K562 (cell line): ENCODE results near the gene STC2.

Experiments
- CREB1 ChIP-seq, 2 experiments: sonication (generic) in 1 of 2; formaldehyde crosslinking in 1 of 2; IDR thresholded peaks; 2 replicates each; pipeline versions ENCODE4 v1.6.1 to v1.8.0; 2012 to 2022; ENCODE audit warnings: inconsistent platforms in 1 of 2, mild to moderate bottlenecking in 1 of 2, missing genetic modification reagents in 1 of 2, moderate library complexity in 1 of 2
- ILK ChIP-seq: fragments of 450-650 bp; IDR thresholded peaks from 2 replicates; pipeline ENCODE4 v1.6.1; 2016; ENCODE audit warnings: missing genetic modification characterization, low read depth, mild to moderate bottlenecking, missing compliant biosample characterization, moderate library complexity, borderline replicate concordance
- MAFK ChIP-seq: IDR thresholded peaks from 2 replicates; pipeline ENCODE4 v1.6.1; 2011; ENCODE audit warnings: low read length, improper control_type of control experiment
- NR2C2 ChIP-seq, 2 experiments: fragments of 200-800 bp in 1 of 2; sonication (Bioruptor generic) in 1 of 2; sonication (generic) in 1 of 2; formaldehyde crosslinking in 1 of 2; IDR thresholded peaks; 2 replicates each; pipeline versions ENCODE4 v1.6.1 to v1.8.0; 2016 to 2022; ENCODE audit warnings: mild to moderate bottlenecking in 1 of 2, missing compliant biosample characterization in 1 of 2, missing genetic modification characterization in 1 of 2, missing genetic modification reagents in 1 of 2
- NR3C1 ChIP-seq: sonication (generic); formaldehyde crosslinking; IDR thresholded peaks from 2 replicates; pipeline ENCODE4 v1.8.1; 2022; ENCODE audit warnings: missing genetic modification reagents
- PML ChIP-seq: IDR thresholded peaks from 2 replicates; pipeline ENCODE4 v1.6.1; 2012; ENCODE audit warnings: low read length, inconsistent platforms
- POLR2A ChIP-seq: fragments of 450-650 bp; conservative IDR thresholded peaks from 2 replicates; pipeline ENCODE4 v1.6.1; 2016
- RCOR1 ChIP-seq, 2 experiments: IDR thresholded peaks; 2 replicates each; pipeline ENCODE4 v1.6.1; 2012; ENCODE audit warnings: low read depth in 2 of 2, low read length in 2 of 2, borderline replicate concordance in 1 of 2, improper control_type of control experiment in 1 of 2
- TAL1 ChIP-seq: fragments of 450-650 bp; IDR thresholded peaks from 2 replicates; pipeline ENCODE4 v1.6.1; 2016; ENCODE audit warnings: mild to moderate bottlenecking
- ZFP36 ChIP-seq: fragments of 150-350 bp; IDR thresholded peaks from 2 replicates; pipeline ENCODE4 v1.6.1; 2018; ENCODE audit warnings: low read length, low read depth; ENCODE audit not compliant: partially characterized antibody
- TF ChIP-seq, protein P1 (sequence below), 3 experiments: IDR thresholded peaks in 2 of 3; conservative IDR thresholded peaks in 1 of 3; 2 replicates each; pipeline ENCODE4 v1.5.1; 2011 to 2012; ENCODE audit warnings: low read length in 3 of 3, mild to moderate bottlenecking in 3 of 3, control low read depth in 2 of 3, improper control_type of control experiment in 1 of 3, inconsistent platforms in 1 of 3, low read depth in 1 of 3, mixed read lengths in 1 of 3, moderate library complexity in 1 of 3; ENCODE audit not compliant: insufficient read depth in 2 of 3
- TF ChIP-seq, protein P2 (sequence below): fragments of 450-650 bp; formaldehyde crosslinking; IDR thresholded peaks from 2 replicates; pipeline ENCODE4 v1.4.0; 2020; ENCODE audit warnings: mild to moderate bottlenecking, moderate library complexity
- TF ChIP-seq, protein P3 (sequence below): sonication (generic); formaldehyde crosslinking; IDR thresholded peaks from 2 replicates; pipeline ENCODE4 v1.4.0; 2020; ENCODE audit warnings: mild to moderate bottlenecking, missing genetic modification reagents
- TF ChIP-seq, protein P4 (sequence below): fragments of 450-650 bp; IDR thresholded peaks from 2 replicates; pipeline ENCODE4 v1.6.1; 2016; ENCODE audit warnings: borderline replicate concordance

DNA sequence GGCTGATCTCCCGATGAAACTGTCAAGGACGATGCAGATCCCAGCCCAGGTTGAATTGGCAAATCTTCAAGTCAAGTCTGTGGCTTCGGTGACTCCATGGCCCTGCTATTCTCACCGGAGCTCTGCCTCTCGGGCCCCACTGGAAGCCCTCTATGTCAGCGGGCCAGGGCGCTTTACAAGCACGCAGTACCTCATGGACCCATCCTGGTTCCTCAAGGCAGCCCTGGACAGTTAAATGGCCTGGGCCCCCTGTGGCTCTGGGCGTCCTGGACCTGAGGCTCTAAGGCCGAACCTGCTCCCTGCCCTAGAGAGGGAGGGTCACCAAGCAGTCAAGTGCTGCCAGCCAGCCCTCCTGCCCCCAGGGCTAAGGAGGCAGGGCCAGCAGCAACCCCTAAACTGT is 45.3 kb downstream of the STC2 start:
- no peak for TF ChIP-seq CREB1 (IDR thresholded peaks at IDR 0.05)
- TF ChIP-seq CREB1 (CRISPR knock-in tag; IDR thresholded peaks at IDR 0.05), result no peak
- TF ChIP-seq NR2C2 (CRISPR knock-in tag; IDR thresholded peaks at IDR 0.05), result no peak
- TF ChIP-seq NR2C2 (tag; IDR thresholded peaks at IDR 0.05), result no peak
- TF ChIP-seq MAFK, result no peak
- TF ChIP-seq, protein P1, sequence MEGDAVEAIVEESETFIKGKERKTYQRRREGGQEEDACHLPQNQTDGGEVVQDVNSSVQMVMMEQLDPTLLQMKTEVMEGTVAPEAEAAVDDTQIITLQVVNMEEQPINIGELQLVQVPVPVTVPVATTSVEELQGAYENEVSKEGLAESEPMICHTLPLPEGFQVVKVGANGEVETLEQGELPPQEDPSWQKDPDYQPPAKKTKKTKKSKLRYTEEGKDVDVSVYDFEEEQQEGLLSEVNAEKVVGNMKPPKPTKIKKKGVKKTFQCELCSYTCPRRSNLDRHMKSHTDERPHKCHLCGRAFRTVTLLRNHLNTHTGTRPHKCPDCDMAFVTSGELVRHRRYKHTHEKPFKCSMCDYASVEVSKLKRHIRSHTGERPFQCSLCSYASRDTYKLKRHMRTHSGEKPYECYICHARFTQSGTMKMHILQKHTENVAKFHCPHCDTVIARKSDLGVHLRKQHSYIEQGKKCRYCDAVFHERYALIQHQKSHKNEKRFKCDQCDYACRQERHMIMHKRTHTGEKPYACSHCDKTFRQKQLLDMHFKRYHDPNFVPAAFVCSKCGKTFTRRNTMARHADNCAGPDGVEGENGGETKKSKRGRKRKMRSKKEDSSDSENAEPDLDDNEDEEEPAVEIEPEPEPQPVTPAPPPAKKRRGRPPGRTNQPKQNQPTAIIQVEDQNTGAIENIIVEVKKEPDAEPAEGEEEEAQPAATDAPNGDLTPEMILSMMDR (IDR thresholded peaks at IDR 0.05 in 2 of 3, conservative IDR thresholded peaks at IDR 0.05 in 1 of 3; ENCODE audit: insufficient read depth in 2 of 3, low read depth in 1 of 3, low read length in 3 of 3), result no peak
- no peak for TF ChIP-seq NR3C1 (CRISPR knock-in tag)
- no peak for TF ChIP-seq ILK (tag)
- TF ChIP-seq TAL1, result no peak
- no peak for TF ChIP-seq PML
- TF ChIP-seq, protein P2, sequence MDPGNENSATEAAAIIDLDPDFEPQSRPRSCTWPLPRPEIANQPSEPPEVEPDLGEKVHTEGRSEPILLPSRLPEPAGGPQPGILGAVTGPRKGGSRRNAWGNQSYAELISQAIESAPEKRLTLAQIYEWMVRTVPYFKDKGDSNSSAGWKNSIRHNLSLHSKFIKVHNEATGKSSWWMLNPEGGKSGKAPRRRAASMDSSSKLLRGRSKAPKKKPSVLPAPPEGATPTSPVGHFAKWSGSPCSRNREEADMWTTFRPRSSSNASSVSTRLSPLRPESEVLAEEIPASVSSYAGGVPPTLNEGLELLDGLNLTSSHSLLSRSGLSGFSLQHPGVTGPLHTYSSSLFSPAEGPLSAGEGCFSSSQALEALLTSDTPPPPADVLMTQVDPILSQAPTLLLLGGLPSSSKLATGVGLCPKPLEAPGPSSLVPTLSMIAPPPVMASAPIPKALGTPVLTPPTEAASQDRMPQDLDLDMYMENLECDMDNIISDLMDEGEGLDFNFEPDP (CRISPR knock-in tag), result no peak
- TF ChIP-seq, protein P3, sequence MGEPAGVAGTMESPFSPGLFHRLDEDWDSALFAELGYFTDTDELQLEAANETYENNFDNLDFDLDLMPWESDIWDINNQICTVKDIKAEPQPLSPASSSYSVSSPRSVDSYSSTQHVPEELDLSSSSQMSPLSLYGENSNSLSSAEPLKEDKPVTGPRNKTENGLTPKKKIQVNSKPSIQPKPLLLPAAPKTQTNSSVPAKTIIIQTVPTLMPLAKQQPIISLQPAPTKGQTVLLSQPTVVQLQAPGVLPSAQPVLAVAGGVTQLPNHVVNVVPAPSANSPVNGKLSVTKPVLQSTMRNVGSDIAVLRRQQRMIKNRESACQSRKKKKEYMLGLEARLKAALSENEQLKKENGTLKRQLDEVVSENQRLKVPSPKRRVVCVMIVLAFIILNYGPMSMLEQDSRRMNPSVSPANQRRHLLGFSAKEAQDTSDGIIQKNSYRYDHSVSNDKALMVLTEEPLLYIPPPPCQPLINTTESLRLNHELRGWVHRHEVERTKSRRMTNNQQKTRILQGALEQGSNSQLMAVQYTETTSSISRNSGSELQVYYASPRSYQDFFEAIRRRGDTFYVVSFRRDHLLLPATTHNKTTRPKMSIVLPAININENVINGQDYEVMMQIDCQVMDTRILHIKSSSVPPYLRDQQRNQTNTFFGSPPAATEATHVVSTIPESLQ (CRISPR knock-in tag), result no peak
- no peak for TF ChIP-seq RCOR1 (IDR thresholded peaks at IDR 0.05; ENCODE audit: borderline replicate concordance in 1 of 2, low read depth in 2 of 2, low read length in 2 of 2)
- TF ChIP-seq POLR2A, result no peak
- TF ChIP-seq ZFP36, result no peak
- TF ChIP-seq, protein P4, sequence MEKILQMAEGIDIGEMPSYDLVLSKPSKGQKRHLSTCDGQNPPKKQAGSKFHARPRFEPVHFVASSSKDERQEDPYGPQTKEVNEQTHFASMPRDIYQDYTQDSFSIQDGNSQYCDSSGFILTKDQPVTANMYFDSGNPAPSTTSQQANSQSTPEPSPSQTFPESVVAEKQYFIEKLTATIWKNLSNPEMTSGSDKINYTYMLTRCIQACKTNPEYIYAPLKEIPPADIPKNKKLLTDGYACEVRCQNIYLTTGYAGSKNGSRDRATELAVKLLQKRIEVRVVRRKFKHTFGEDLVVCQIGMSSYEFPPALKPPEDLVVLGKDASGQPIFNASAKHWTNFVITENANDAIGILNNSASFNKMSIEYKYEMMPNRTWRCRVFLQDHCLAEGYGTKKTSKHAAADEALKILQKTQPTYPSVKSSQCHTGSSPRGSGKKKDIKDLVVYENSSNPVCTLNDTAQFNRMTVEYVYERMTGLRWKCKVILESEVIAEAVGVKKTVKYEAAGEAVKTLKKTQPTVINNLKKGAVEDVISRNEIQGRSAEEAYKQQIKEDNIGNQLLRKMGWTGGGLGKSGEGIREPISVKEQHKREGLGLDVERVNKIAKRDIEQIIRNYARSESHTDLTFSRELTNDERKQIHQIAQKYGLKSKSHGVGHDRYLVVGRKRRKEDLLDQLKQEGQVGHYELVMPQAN, result no peak
